Measurements from ENCODE around the gene DLX2. TPM values are rescaled to one million over a fixed set of nuclear protein-coding genes. Genes with fewer than 3 reads are reported as not detected.
A peak's percentile ranks its signal among the peaks of the same experiment; 100 is the strongest.

The DLX2 gene
- total and polyA plus RNA-seq, 10 of the 15 experiments (the other 5 are each of a cell fraction or from before 2014, with no cell fraction given) = 0.03 TPM; not detected in 9

DNA sequence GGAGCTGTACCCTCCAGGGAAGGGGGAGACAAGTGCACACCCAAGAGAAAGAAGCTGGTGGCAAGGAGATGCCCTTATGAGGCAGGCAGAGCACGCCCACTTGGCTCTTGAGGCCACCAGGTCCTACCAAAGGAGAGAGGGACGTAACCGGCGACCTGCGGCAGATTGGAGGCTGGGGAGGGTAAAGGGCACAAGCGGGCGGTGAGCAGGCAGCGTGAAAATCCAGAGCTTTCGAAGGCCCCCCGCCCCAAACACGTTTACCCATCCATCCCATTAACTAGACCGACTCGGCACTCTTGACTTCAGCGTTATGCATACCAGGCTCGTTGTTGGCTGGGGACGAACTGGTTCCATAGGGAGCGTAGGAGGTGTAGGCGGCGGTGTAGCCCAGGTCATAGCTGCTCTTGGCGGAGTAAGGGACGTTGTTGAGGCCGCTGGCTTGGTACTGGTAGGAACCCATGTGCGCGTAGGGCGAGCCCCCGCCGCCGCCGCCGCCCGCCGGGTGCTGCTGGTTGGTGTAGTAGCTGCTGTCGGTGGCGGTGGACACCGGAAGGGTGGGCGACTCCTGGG, 794 bp downstream of the DLX2 start (continued):
- TF ChIP-seq ATF2 (IDR thresholded peaks at IDR 0.05; ENCODE audit: low read length) = no peak

DNA sequence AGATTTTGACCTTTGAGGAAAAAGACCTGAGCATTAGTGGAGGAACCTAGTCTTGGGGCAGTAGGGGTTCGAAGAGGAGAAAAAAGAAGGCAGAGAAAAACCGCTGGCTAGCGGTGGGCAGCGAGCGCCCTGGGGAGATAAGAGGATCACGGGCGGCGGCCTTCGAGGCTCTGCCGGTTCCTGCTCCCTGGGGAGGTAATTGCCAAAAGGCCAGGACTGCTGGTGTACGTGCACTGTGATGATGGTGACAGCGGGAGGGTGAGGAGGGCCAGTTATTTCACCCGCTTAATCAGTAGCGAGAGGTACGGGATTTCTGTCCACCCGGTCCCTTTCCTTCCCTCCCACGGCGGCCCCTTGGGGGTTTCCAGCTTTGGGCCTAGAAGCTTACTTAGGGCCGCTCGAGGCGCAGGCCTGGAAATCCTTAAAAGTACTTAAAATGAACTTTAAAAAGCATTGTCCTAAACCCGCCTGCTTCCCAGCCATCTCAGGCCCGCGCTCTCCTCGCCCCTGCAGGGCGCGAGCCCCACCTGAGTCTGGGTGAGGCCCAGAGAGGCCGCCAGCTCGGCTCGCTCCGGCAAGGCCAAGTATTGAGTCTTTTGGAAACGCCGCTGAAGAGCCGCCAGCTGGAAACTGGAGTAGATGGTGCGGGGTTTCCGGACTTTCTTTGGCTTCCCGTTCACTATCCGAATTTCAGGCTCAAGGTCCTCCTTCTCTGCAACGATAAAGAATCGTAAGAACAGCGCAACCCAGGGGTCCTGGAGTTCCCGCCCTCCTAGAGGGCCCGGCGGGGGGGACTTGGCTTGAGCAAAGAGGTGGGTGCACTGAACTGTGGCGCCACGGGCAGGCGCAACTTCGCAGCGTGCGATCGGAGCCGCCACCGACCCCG, 1.5 kb downstream of the DLX2 start:
- SMC1A ChIA-PET (ENCODE audit: uncharacterized antibody, unreplicated experiment) = interaction anchor here (7.0 kb wide), 1 partner anchor 398 kb away, joined by 111 read pairs; no protein-coding TSS in a partner anchor
- H2AFZ ChIP-seq (ENCODE audit: control insufficient read depth, low read depth, low read length) = no peak overlapping the region
- CTCF ChIA-PET = interaction anchor here (1.0 to 9.9 kb wide), 4 partner anchors 41 to 398 kb away, joined by 3 to 212 read pairs (median 8); no protein-coding TSS in a partner anchor
- WGBS (ENCODE audit: insufficient coverage, insufficient replicate concordance, low lambda C conversion rate, missing lambda C conversion rate) = 21% methylated on average over 54 of the region's 54 CpGs
- H3K27ac ChIP-seq (ENCODE audit: control insufficient read depth, insufficient read depth) = no peak overlapping the region
- no TSS peak for BruUV-seq (replicated peaks)
- peak overlapping the region; percentile 88 for H3K4me2 ChIP-seq (ENCODE audit: control insufficient read depth, insufficient read depth)
- in situ Hi-C loops (cut with MboI) = loop anchor here (10.0 to 25.0 kb wide), 3 partner anchors 289 to 1126 kb away; no protein-coding TSS in a partner anchor
- DNase-seq (ENCODE audit: low read depth, low spot score) (no peak), FAIRE-seq (no peak), ATAC-seq (no peak)
- H3K27me3 ChIP-seq (replicated peaks in 1 of 2; ENCODE audit: control insufficient read depth in 2 of 2, insufficient read depth in 2 of 2, low read length in 1 of 2) = peaks cover 32 to 45% of the 10 kb centered on the region in 2 experiments
- RAD21 ChIA-PET (ENCODE audit: unreplicated experiment) = no interaction called here
- H3K4me3 ChIP-seq = peak overlapping the region; percentile 56; the same call in 1 of the 2 replicates
- POLR2A ChIA-PET = no interaction called here
- H3K9ac ChIP-seq (ENCODE audit: control insufficient read depth, insufficient read depth, low read length) = no peak overlapping the region
- no peaks in the 10 kb centered on the region for H4K20me1 ChIP-seq (ENCODE audit: control insufficient read depth, insufficient read depth)
- no peaks in the 10 kb centered on the region for H3K9me3 ChIP-seq (replicated peaks; ENCODE audit: control insufficient read depth, insufficient read depth, low read length)
- H3K36me3 ChIP-seq (ENCODE audit: control insufficient read depth in 2 of 2, insufficient read depth in 2 of 2, low read length in 1 of 2) = no peaks in the 10 kb centered on the region
- H3K79me2 ChIP-seq (ENCODE audit: control insufficient read depth, insufficient read depth, low read length) = no peaks in the 10 kb centered on the region
- intact Hi-C loops (cut with micrococcal nuclease; ENCODE audit: unreplicated experiment) = loop anchor here (5.0 to 10.0 kb wide), 2 partner anchors 104 to 146 kb away; partner anchors contain the start of gene METAP1D
- peaks cover 33% of the 10 kb centered on the region for H3K4me1 ChIP-seq (ENCODE audit: control insufficient read depth, insufficient read depth, low read length)
- no peak for TF ChIP-seq CHD2 (IDR thresholded peaks at IDR 0.05; ENCODE audit: borderline replicate concordance, low read depth, low read length)
- TF ChIP-seq NFXL1 (IDR thresholded peaks at IDR 0.05; ENCODE audit: borderline replicate concordance) = no peak
- TF ChIP-seq REST (IDR thresholded peaks at IDR 0.05; ENCODE audit: low read depth, low read length) = no peak
- TF ChIP-seq IRF3 (IDR thresholded peaks at IDR 0.05) = no peak
- TF ChIP-seq KDM1A (IDR thresholded peaks at IDR 0.05; ENCODE audit: borderline replicate concordance) = no peak
- TF ChIP-seq EGR1 (IDR thresholded peaks at IDR 0.05; ENCODE audit: borderline replicate concordance in 1 of 2, low read depth in 2 of 2, low read length in 2 of 2) = no peak
- TF ChIP-seq SRF (IDR thresholded peaks at IDR 0.05; ENCODE audit: low read depth in 2 of 2, low read length in 2 of 2) = no peak
- no peak for TF ChIP-seq JUNB (IDR thresholded peaks at IDR 0.05)
- TF ChIP-seq PBX3 (IDR thresholded peaks at IDR 0.05; ENCODE audit: insufficient replicate concordance, low read depth, low read length) = no peak
